HG03432 (cell line): Measurements from ENCODE around the gene MAB21L4.

ENCODE experiments used
- ATAC-seq: cut with Tn5 transposase; IDR thresholded peaks from one replicate; pipeline ENCODE4 v1.9.1; 2021; ENCODE audit warnings: mild to moderate bottlenecking, moderate library complexity; ENCODE audit not compliant: unreplicated experiment

MAB21L4 gene

DNA sequence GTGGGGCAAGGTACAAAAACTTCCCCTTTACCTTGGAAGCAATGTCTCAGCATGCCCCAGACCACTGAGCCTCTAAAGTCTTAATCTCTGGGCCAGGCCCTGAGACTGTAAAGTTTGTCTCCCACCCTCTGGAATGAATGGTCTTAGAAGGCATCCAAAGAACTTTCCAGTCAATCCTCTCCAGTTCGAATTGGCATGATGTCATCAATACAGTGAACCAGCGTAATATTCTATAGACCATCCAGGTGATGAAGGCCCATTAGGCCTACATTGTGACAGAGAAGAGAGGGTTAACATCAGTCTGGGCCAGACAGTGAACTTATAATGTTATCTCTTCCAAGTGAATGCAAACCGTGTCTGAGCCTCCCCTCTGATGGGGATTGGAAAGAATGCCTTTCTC lies 11.2 kb downstream of the MAB21L4 start:
- ATAC-seq, result no peak

DNA sequence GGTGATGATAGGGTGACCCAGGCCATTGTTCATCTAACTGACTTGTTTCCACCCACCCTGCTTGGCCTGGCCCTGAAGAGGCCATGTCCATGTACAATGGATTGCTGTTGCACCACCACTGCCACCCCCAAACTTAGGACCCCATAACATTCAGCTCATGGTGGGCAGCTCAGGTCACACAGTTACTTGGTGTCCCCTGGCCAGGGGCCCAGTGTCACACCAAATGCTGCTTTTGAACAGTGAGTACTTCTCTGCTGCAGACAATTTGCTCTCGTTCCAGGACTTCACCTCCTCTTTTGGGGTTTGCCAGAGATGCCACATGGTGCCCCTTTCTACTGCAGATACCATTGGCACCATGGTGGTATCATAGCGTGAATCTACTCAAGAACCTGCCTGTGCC lies 11.7 kb downstream of the MAB21L4 start:
- ATAC-seq, result no peak

DNA sequence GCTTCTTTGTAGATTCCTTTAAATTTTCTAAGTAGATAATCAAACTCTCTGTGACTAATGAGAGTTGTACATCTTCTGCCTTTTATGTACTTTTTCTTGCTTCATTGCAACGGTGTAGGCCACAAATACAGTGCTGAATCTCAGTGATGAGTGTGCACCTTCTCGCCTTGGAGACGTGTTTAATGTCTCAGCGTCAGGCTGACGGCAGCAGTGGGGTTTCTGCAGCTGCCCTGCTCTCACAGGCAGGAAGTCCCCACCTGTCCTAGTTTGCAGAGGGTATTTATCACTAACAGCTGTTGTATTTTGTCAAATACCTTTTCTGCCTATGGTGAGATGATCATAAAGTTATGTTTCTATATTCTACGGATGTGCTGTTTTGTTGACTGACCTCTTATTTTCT lies 14.0 kb downstream of the MAB21L4 start:
- no peak for ATAC-seq

DNA sequence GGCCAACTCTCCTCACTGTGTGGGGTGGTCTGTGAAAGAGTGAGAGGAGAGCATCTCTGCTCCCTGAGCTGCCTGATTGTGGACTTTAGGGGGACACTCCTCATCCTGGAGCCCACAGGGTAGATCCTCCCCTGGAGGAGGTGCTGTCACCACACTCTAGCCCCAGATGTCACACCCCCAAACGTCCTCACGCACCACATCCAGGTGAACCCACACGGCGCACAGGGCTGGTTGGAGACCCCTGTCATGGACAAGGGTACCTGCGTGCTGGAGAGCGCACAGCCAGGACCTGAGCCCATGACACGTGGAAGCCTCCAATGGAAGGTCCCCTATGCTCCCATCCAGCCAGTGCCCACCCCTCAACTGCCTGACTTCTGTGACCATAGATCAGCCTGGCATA lies 16.9 kb downstream of the MAB21L4 start:
- ATAC-seq, result no peak

DNA sequence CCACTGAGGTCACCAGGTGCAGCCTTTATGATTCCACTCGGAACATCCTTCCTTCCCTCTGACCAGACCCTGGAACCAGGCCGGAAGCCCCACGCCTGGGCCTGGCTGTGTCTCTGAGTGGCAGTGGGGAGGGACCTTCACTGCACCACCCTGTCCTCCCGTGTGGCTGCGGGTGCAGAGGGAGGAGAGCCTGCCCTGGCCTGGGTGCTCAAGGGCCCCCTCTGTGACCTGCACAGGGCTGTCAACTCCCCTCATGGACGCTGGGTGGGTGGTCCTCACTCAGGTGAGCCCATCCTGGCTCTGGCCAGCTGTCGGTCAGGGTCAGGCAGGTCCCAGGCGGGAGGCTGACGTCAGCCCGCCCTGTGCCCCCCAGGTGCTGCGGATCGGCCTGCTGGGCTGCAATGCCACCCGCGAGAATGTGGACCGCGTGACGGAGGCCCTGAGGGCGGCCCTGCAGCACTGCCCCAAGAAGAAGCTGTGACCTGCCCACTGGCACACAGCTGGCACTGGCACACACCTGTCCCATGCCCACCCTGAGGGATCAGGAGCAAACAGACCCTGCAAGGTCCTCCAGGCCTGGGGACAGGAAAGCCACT lies 17.5 kb downstream of the MAB21L4 start:
- no peak for ATAC-seq

DNA sequence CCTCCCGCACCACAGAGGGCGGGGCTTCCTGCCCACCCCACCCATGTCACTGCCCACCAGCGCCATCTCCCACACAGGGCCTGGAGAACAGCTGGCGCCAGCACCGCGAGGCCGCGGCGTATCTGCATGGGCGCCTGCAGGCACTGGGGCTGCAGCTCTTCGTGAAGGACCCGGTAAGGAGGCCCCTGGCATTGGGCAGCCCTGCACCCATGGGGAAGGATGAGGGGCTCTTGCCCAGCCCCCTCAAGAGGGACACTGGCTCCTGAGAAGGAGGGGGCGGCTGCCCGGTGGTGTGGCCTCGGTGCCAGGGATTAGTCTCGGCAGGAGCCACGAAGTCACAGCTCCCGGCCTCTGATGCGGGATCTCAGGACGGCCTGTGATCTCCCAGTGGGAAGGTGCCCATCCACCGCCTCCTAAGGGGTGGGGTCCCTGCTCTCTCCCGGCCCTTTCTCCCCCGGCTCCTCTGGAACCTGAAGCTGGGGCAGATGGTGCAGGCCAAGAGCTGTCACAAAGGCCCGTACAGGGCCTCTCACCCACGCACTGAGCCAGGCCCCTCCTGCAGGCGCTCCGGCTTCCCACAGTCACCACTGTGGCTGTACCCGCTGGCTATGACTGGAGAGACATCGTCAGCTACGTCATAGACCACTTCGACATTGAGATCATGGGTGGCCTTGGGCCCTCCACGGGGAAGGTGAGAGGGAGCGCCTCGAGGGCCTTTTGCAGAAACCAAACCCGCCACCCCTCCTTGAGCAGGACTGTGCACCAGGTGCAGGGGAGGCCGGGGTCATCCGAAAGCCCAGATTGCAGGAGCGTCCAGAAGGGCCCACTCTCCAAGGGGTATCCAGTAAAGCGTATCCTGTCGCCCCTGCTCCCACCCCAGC lies 18.3 kb downstream of the MAB21L4 start:
- no peak for ATAC-seq

DNA sequence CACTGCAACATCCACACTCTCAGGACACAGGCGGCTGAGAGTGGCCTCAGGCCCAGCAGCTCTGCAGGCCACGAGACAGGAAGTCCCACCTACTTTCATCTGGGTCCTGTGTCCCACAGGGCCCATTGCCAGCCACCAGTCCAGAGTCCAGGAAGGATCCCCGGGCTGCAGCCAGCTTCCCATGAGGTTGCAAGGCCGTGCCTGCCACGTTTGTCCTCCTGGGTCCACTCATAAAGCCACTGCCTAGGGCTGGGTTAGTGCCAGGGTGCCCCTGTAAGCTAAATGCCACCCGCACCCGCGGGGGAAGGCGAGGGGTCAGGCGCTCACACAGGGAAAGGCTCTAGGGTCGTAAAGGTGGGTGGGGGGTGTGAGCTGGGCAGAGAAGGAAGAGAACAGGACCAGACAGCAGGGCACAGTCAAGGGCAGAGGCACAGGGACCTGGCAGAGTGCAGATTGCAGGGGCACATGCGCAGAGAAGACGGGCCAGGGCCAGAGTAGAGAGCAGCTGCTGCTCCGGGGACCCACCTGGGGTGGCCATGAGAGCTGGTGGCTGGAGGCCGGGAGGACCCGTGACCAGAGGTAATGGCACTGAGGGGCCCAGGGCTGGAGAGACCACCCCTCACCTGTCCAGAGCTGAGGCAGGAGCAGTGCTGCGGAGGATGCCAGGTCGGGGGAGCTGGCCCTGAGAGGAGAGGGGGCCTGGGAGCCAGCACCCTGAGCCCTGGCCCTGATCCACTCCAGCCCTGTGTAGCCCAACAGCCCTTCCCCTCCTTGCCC lies 19.3 kb downstream of the MAB21L4 start:
- no peak for ATAC-seq

DNA sequence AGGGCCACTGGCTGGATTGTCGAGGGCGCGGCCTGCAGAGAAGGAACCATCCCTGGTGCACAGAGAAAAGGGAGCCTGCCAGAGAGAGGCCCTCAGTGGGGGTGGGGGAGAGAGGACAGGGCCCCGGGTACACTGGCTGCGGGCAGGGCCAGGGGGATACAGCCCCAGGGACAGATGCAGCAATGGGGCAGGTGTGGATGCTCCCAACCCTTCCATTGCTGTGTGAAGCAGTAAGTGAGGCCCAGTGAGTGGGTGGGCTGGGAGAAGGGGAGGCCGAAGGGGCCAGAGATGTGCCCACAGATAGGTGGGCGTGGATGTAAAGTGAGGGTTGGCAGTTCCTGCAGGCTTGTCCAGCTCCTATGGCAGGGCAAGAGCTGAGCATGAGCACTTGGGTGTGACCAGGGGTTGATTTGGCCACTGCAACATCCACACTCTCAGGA lies 19.9 kb downstream of the MAB21L4 start:
- no peak for ATAC-seq

DNA sequence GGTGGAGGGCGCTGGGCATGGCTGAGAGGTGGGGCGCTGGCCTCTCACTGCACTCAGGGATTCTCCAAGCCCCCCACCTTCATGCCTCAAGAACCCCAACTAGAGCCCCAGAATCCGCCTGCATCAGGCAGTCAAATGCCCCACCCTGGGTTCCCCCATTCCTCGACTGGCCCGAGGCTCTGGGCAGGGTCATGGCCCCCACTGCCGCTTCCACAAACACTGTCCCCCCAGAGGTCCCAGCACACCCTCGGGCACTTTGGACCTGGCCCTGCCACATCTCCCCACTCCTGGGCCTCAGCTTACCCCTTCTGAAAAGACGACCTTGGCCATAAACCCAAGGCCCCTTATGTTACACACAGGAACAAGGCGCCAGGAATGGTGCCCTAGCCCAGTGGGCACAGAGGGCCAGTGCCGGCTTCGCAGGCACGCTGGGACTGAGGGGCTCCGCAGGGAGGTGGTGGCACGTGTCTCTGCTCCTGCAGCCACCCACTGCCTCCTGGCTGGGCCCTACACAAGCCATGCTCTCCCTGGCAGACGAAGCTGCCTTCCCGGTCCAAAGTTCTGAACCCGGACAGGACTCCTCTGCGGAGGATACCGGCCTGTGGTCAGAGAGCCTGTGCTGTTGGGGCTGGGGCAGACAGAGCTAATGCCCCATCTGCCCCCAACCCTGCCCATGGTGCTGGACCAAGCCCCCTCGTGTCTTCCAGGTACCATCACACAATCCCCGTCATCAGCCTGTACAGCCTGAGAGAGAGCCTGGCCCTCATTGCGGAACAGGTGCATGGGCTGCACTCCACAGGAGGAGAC lies 20.5 kb downstream of the MAB21L4 start:
- ATAC-seq, result no peak

DNA sequence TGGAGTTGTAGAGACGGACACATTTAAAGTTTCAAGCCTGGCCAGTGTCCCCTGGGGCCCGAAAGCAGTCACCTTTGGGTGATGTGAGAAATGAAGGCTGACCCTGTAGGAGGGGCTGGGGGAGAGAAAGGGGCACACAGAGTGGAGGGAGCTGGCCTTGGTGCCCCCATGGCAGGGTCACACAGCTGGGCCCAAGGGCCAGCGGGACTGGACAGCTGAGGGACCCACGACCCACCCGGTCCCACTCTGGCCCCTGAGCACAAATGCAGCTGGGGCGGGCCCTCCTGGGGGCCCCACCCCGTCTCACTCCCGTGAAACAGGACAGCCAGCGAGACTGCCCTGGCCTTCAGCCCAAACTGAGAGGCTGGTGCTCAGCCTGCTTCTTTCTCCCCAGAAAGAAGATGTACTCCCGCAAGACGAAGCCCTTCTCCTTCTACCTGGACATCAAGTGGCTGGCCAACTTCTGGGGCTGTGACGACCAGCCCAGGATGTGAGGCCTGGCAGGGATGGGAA lies 21.2 kb downstream of the MAB21L4 start:
- no peak for ATAC-seq

DNA sequence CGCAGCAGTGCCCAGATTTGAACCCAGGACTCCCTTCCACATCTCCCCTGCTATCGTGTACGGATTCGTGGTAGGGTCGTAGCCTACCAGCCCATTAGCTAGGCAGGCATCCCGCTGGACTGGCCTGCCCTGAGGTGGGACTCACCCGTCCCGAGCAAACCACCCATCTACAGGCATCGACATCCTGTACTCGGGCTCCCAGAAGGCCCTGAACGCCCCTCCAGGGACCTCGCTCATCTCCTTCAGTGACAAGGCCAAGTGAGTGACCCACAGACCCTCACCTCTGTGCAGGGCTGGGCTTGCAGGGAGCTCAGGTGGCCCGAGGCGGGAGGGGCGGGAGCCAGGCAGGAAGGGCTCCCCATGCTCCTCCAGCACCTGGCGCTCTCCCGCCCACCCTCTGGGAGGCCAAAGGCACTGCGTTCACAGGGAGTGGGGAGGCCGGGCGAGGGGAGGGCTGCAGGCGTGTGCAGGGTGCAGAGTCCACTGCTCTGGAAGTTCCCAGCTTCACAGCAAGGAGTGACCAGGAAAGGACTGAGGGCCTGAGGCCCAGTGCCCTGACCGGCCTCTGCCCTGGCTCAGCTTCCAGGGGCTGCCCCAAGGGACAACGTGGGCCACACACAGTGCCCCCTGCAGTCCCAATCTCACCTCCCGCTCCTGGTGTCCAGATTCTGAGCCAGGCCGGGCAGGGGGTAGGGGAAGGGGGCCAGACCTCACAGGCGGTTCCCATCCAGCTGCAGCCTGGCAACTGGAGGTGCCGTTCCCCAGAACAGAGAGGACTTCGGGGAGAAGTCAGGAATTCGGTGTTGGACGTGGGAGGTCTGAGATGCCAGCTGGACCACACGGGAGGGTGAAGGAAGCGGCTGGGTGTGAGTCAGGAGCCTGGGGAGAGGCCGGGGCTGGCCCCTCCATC lies 21.9 kb downstream of the MAB21L4 start:
- no peak for ATAC-seq

DNA sequence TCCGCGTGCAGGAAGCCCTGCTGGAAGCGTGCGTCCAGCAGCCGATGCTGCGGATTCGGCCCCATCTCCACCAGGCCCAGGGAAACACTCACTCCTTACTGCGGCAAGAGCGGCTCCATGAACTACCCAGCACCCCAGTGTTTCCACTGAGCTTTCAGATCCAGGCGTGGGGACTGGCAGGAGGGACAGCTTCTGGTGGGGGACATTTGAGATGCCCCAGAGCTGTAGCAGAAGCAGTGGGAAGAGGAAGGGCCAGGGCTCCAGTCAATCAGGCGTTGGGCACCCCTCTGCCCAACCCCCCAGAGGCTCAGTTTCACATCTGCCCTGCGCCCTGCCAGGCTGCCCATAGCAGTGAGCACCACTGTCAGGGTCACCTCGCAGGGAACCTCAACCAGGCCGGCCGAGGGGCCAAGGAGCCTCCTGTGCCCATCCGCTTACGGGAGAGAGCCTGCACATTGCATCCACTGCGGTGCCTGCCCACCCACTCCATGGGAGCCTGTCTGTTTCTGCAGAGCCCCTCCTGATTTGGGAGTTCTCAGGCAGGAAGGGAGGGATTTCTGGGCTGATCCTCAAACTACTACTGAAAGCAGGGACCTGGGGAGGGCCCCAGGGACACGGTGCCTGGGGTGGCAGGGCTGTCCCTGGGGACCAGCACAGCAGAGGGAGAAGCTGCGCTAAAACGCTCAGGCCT lies 22.7 kb downstream of the MAB21L4 start:
- no peak for ATAC-seq

DNA sequence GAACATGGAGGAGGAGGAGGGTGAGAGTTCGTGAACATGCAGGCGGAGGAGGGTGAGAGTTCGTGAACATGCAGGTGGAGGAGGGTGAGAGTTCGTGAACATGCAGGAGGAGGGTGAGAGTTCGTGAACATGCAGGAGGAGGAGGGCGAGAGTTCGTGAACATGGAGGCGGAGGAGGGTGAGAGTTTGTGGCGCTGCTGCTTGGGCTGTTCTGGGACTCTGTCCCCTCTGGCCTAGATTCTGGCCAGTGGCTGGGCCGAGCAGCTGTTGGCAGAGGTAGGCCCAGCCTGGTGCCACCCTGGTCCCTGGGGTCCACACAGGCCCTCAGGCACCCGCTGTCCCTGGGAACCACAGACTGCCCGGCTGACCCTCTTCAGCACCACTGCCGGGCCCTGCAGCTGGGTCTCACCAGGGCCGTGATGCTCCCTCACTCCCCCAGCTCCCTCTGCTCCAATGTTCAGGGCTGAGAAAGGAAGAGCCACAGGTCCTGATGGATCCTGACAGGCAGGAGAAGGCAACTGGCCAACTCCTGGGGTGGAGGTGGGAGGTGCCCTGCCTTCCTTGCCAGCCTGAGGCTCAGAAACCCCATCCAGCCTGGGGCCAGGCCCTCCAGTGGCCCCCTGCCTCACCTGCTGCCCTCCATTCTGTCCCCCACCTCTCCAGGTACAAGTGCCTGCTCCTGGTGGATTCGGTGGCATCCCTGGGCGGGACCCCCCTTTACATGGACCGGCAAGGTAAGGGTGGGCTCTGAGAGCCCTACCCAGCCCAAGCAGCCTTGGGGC lies 23.4 kb downstream of the MAB21L4 start:
- ATAC-seq, result no peak

DNA sequence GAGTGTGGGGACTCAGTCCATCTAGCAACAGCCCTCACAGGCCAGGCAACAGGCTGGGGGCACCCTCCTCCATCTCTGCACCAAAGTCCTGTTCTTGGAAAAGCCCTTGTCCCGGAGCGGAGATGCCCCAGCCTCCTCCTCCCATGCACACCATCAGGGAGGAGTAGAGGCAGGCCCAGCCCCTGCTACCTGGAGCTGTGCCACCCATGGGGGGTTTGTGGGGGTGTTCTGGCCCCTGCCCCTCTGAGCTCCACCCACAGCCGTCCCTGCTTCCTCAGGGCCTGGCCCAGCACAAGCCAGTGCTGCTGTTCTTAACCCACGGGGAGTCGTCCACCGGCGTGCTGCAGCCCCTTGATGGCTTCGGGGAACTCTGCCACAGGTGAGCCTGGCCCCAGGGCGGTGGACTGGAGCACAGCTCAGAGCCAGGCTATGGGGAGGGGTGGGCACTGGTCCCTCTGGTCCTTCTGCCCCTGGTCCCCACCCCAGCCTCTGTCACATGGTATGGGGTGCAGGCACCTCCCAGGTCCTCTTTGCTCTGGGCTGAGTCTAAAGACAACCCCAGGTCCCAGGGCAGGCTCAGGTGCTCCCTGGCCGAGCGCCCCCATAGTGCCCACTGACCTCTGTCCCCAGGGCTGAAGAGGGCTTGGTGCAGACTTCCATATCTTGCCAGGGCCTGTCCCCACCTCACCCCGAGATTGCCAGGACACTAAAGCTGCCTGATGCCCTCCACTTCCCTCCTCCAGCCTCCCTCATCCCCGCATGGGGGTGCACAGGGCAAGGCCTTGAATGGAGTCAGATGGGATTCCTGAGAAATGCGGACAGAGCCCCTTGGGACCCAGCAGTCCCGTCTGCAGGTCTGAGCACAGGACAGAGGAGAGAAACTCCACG lies 24.6 kb downstream of the MAB21L4 start:
- no peak for ATAC-seq

DNA sequence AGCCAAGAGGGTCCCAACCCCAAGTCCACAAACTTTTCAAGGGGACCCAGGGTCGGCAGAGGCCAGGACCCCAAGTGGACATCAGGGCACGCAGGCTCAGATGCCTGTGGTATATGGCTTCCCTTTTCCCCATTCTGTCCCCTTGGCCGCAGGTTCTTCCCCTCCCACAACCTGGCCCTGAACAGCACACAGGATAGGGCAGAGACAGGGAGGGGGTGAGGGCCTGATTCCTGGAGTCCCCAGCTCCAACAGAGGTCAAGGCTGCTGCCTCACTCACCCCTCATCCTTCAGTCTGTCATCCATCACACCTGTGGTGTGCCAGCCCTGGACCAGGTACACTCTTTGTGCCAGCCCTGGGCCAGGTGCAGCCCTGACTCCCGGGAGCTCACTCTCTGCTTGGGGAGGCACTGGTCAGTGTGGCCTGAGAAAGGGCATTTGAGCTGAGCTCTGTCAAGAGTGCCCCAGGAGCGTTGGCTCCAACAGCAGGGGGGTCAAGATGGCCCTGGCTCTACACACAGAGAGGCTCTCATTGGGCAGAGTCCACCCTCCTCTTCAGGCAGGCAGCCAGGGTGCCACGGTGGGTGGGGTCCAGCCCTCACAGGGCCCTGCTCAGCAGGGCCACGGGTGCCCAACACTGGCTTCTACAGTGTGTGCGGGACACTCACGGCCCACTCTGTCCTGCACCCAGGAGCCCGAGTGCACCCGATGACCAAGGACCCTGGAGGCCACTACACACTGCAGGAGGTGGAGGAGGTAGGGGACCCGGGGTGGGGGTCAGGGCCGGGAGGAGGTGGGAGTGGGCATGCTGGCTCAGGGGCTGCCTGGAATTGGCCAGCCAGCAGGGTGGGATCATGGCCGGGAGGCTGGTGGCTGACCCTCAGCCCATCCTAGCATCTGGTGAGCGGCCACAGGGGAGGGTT lies 25.7 kb downstream of the MAB21L4 start:
- no peak for ATAC-seq
